ENCODE measurements around the gene OTOA.

- TF ChIP-seq EZH2 (IDR thresholded peaks at IDR 0.05) (no peak), POLR2AphosphoS5 (IDR thresholded peaks at IDR 0.05; ENCODE audit: borderline replicate concordance, low read depth, low read length) (no peak)
These were observed 50.0 kb downstream of the OTOA start for GRCh38 chr16:21713549-21714368.

Data from SK-N-MC (cell line).